Measurements from ENCODE around the gene CYTH3. TPM values are rescaled to one million over a fixed set of nuclear protein-coding genes. Genes with fewer than 3 reads are reported as not detected.

Gene CYTH3
- total and polyA plus RNA-seq, 2 of the 4 experiments (the other 2 are of a cell fraction), result 14.2 to 34.8 TPM

GRCh38 chr7:6248581-6248980 is 23.8 kb downstream of the CYTH3 start:
- in situ Hi-C loops (cut with MboI; ENCODE audit: low sequenced_read_pairs) (no loop called here), intact Hi-C loops (cut with micrococcal nuclease) (no loop called here), dilution Hi-C loops (cut with HindIII; ENCODE audit: low sequenced_read_pairs, unreplicated experiment) (no loop called here)
- Histone ChIP-seq H2BK5ac (ENCODE audit: low read depth, low read length, poor library complexity, severe bottlenecking) (peak overlapping the region; percentile 71), H4K5ac (ENCODE audit: low read depth, low read length) (no peak overlapping the region), H3K27me3 (ENCODE audit: control insufficient read depth, insufficient read depth, low read length) (no peaks in the 10 kb centered on the region), H3K23ac (ENCODE audit: low read depth, low read length) (peak overlapping the region; percentile 47; the same call in 1 of the 2 replicates), H2AFZ (replicated peaks; ENCODE audit: low read length, poor library complexity) (peak overlapping the region; percentile 41), H2BK15ac (ENCODE audit: low read depth, low read length) (peak overlapping the region; percentile 66; the same call in 1 of the 3 replicates), H3K27ac (ENCODE audit: insufficient read depth, low read length) (peak overlapping the region; percentile 13; the same call in 1 of the 2 replicates), H3K79me1 (ENCODE audit: low read depth in 1 of 2, low read length in 2 of 2) (peaks cover 26 to 76% of the 10 kb centered on the region in 2 experiments), H3K18ac (ENCODE audit: low read depth, low read length) (peak overlapping the region; percentile 44), H2BK120ac (ENCODE audit: low read depth, low read length) (peak overlapping the region; percentile 69), H3K14ac (replicated peaks; ENCODE audit: low read depth, low read length) (0 out of 2 replicates have a peak overlapping the region, but pooled peaks have one; percentile 73), H2AK5ac (ENCODE audit: low read depth, low read length) (peak overlapping the region; percentile 87), H3K56ac (ENCODE audit: extremely low read depth, insufficient read depth, low read length) (no peak overlapping the region), H3K4ac (ENCODE audit: low read depth, low read length) (peak overlapping the region; percentile 82), H3K4me1 (ENCODE audit: control insufficient read depth, insufficient read depth, low read length) (peaks cover 19% of the 10 kb centered on the region), H3K4me3 (ENCODE audit: insufficient read depth, low read depth, low read length) (no peak overlapping the region), H2BK20ac (ENCODE audit: low read depth, low read length) (peak overlapping the region; percentile 66; the same call in 1 of the 2 replicates), H2AK9ac (replicated peaks; ENCODE audit: low read depth, low read length, poor library complexity) (peak overlapping the region; percentile 58), H4K8ac (ENCODE audit: low read depth in 2 of 2, low read length in 2 of 2) (peak overlapping the region in 1 of 2 experiments; percentile 56; a peak in 1 of 4 replicates), H4K91ac (ENCODE audit: insufficient read depth, low read depth, low read length) (peak overlapping the region; percentile 68), H3K4me2 (ENCODE audit: low read depth, low read length) (peak overlapping the region; percentile 43), H3K36me3 (ENCODE audit: control insufficient read depth, insufficient read depth, low read length) (no peaks in the 10 kb centered on the region), H3K9ac (ENCODE audit: low read depth, low read length) (no peak overlapping the region), H3K9me1 (ENCODE audit: insufficient read depth, low read length) (peaks cover 14% of the 10 kb centered on the region), H3K9me3 (ENCODE audit: control insufficient read depth, insufficient read depth, low read length) (no peaks in the 10 kb centered on the region), H4K20me1 (ENCODE audit: insufficient read depth, low read length) (peaks cover 4% of the 10 kb centered on the region; the same call in 1 of the 2 replicates)
- DNase-seq (peak; percentile 88), ATAC-seq (ENCODE audit: low read depth) (peak; percentile 79)
- BruUV-seq (replicated peaks), result no TSS peak
- CTCF ChIA-PET, result no interaction called here
- POLR2A ChIA-PET (ENCODE audit: unreplicated experiment), result interaction anchor here (0.6 kb wide), 1 partner anchor 8 kb away, joined by 4 read pairs; no protein-coding TSS in a partner anchor
- TF ChIP-seq POLR2A (IDR thresholded peaks at IDR 0.05; ENCODE audit: low read depth, low read length), result no peak
- TF ChIP-seq USF2 (IDR thresholded peaks at IDR 0.05; ENCODE audit: low read depth, low read length), result no peak
- no peak for TF ChIP-seq MAZ (IDR thresholded peaks at IDR 0.05; ENCODE audit: borderline replicate concordance, low read depth, low read length)
- peak; percentile 54; the same call in 1 of the 2 replicates for TF ChIP-seq NFE2L2 (IDR thresholded peaks at IDR 0.05; ENCODE audit: low read depth, low read length)
- no peak for TF ChIP-seq CTCF (conservative IDR thresholded peaks at IDR 0.05; ENCODE audit: low read depth, low read length)
- no peak for TF ChIP-seq RFX5 (IDR thresholded peaks at IDR 0.05; ENCODE audit: low read depth, low read length)
- 0 out of 2 replicates have a peak, but pooled peaks have one; percentile 13 for TF ChIP-seq SMC3 (IDR thresholded peaks at IDR 0.05; ENCODE audit: low read depth, low read length)
- TF ChIP-seq CHD1 (IDR thresholded peaks at IDR 0.05; ENCODE audit: low read depth, low read length), result no peak
- peak; percentile 94 for TF ChIP-seq CEBPB (IDR thresholded peaks at IDR 0.05; ENCODE audit: low read depth, low read length)
- TF ChIP-seq FOS (IDR thresholded peaks at IDR 0.05; ENCODE audit: low read depth, low read length), result peak; percentile 82
- TF ChIP-seq RCOR1 (IDR thresholded peaks at IDR 0.05; ENCODE audit: insufficient replicate concordance, low read length), result peak; percentile 13
- no peak for TF ChIP-seq MXI1 (IDR thresholded peaks at IDR 0.05; ENCODE audit: borderline replicate concordance, low read depth, low read length)
- peak; percentile 61 for TF ChIP-seq MAFK (IDR thresholded peaks at IDR 0.05; ENCODE audit: low read depth, low read length)
- TF ChIP-seq RAD21 (IDR thresholded peaks at IDR 0.05; ENCODE audit: low read length), result no peak
- no peak for TF ChIP-seq ELK1 (IDR thresholded peaks at IDR 0.05; ENCODE audit: borderline replicate concordance, low read depth, low read length)
- 0 out of 2 replicates have a peak, but pooled peaks have one; percentile 16 for TF ChIP-seq BHLHE40 (IDR thresholded peaks at IDR 0.05; ENCODE audit: low read depth, low read length)
- WGBS, 2 experiments (ENCODE audit: extremely low coverage in 2 of 2, insufficient read length in 1 of 2), result 90% methylated on average over 3 of the region's 6 CpGs; no CpG with 5 or more reads in 1 of the 2 experiments
